A673 (cell line): ENCODE measurements around the gene P2RY6. TPM values are rescaled to one million over a fixed set of nuclear protein-coding genes. Genes with fewer than 3 reads are reported as not detected.

Experiments used
- BruUV-seq: library from RNA; stranded (reverse); fragments of 400-500 nt; replicated peaks from 2 replicates; lab custom pipeline; 2021; lab: Mats Ljungman, UMichigan
- CTCF ChIA-PET: fragments of 300-600 bp; sonication (Branson Sonifier 250); formaldehyde crosslinking; loops from one replicate; lab custom pipeline; 2022; ENCODE audit warnings: antibody characterized with exemption; lab: Charles Lee
- POLR2A ChIA-PET: fragments of 300-600 bp; sonication (Branson Sonifier 250); formaldehyde crosslinking; loops from one replicate; lab custom pipeline; 2022; ENCODE audit warnings: antibody characterized with exemption; ENCODE audit not compliant: low non-redundant PET; lab: Charles Lee
- DNase-seq: peaks from one replicate; pipeline ENCODE4 v3.0.0-alpha.2; 2015; ENCODE audit warnings: low spot score
- H3K27ac ChIP-seq: fragments of 200-600 bp; sonication (generic); 2 replicates; pipeline ENCODE4 v1.5.1; 2016; ENCODE audit warnings: mixed run types, low read depth, mild to moderate bottlenecking, mixed read lengths, antibody characterized with exemption, low read length; ENCODE audit not compliant: poor library complexity, severe bottlenecking
- H3K27me3 ChIP-seq: fragments of 200-600 bp; sonication (generic); replicated peaks from 2 replicates; pipeline ENCODE4 v1.6.1; 2017; ENCODE audit warnings: mixed run types, low read depth, mild to moderate bottlenecking, mixed read lengths, antibody characterized with exemption, low read length; ENCODE audit not compliant: insufficient read depth, poor library complexity
- H3K36me3 ChIP-seq: fragments of 200-600 bp; sonication (generic); 2 replicates; pipeline ENCODE4 v1.6.1; 2016; ENCODE audit warnings: mixed run types, mild to moderate bottlenecking, mixed read lengths, antibody characterized with exemption, low read length; ENCODE audit not compliant: insufficient read depth, poor library complexity, severe bottlenecking
- H3K4me1 ChIP-seq: fragments of 200-600 bp; sonication (generic); 2 replicates; pipeline ENCODE4 v1.6.1; 2017; ENCODE audit warnings: mixed run types, mild to moderate bottlenecking, mixed read lengths, antibody characterized with exemption, low read length; ENCODE audit not compliant: insufficient read depth, poor library complexity, severe bottlenecking
- H3K4me3 ChIP-seq: fragments of 200-600 bp; sonication (generic); 2 replicates; pipeline ENCODE4 v1.5.1; 2016; ENCODE audit warnings: low read depth, mixed run types, mild to moderate bottlenecking, mixed read lengths, low read length; ENCODE audit not compliant: poor library complexity, severe bottlenecking
- H3K9me3 ChIP-seq: fragments of 200-600 bp; sonication (generic); 2 replicates; pipeline ENCODE4 v1.6.1; 2016; ENCODE audit warnings: mixed run types, low read depth, mild to moderate bottlenecking, mixed read lengths, antibody characterized with exemption, low read length; ENCODE audit not compliant: poor library complexity, severe bottlenecking
- EZH2 ChIP-seq: fragments of 200-600 bp; sonication (generic); IDR thresholded peaks from 2 replicates; pipeline ENCODE4 v1.6.1; 2017; ENCODE audit warnings: borderline replicate concordance, low read depth, mild to moderate bottlenecking, mixed read lengths, antibody characterized with exemption, low read length; ENCODE audit not compliant: poor library complexity, severe bottlenecking
- intact Hi-C: fragments of 100-400 bp; cut with micrococcal nuclease; formaldehyde crosslinking; loops from one replicate; pipeline ENCODE4 v1.10.0; 2022; ENCODE audit not compliant: unreplicated experiment
- total RNA-seq: library from RNA; stranded (reverse); gene quantifications from 2 replicates; pipeline ENCODE4 v1.2.3, GENCODE V29; 2021
- TF ChIP-seq, protein P1 (sequence below): fragments of 300-800, 200-600 bp; sonication (generic); conservative IDR thresholded peaks from 2 replicates; pipeline ENCODE4 v1.5.1; 2017; ENCODE audit warnings: low read depth, mild to moderate bottlenecking, antibody characterized with exemption, low read length, moderate library complexity, mixed read lengths

P2RY6 gene
- total RNA-seq, 1 experiment from 2014 or later = 0.43 TPM

DNA sequence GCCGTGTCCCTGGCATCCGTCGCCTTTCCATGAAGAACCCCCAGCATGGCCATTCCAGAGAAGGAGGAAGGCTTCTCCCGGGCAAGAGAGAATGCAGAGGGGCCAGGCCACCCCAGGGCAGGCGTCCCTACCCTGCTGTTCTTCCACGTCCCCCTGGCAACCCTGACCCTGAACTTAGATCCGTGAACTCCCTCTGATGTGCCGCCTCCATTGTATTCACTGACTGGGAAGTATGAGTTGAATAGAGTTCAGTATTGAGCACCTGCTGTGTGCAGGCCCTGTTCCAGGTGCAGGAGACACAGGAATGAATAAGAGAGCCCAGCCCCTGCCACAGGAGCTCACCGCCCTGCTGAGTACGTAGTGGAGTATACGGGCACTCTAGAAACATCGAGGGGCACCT, 74.9 kb downstream of the P2RY6 start:
- Histone ChIP-seq H3K4me3 (no peak overlapping the region), H3K27ac (no peak overlapping the region), H3K4me1 (no peaks in the 10 kb centered on the region), H3K27me3 (no peaks in the 10 kb centered on the region), H3K9me3 (no peaks in the 10 kb centered on the region), H3K36me3 (no peaks in the 10 kb centered on the region)
- CTCF ChIA-PET = no interaction called here
- DNase-seq = no peak
- TF ChIP-seq, protein P1, sequence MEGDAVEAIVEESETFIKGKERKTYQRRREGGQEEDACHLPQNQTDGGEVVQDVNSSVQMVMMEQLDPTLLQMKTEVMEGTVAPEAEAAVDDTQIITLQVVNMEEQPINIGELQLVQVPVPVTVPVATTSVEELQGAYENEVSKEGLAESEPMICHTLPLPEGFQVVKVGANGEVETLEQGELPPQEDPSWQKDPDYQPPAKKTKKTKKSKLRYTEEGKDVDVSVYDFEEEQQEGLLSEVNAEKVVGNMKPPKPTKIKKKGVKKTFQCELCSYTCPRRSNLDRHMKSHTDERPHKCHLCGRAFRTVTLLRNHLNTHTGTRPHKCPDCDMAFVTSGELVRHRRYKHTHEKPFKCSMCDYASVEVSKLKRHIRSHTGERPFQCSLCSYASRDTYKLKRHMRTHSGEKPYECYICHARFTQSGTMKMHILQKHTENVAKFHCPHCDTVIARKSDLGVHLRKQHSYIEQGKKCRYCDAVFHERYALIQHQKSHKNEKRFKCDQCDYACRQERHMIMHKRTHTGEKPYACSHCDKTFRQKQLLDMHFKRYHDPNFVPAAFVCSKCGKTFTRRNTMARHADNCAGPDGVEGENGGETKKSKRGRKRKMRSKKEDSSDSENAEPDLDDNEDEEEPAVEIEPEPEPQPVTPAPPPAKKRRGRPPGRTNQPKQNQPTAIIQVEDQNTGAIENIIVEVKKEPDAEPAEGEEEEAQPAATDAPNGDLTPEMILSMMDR = no peak
- no peak for TF ChIP-seq EZH2
- intact Hi-C loops = no loop called here
- no TSS peak for BruUV-seq
- POLR2A ChIA-PET = no interaction called here

Other genes with a start within 250 kb of the P2RY6 start
- gene FCHSD2, start 130.0 kb upstream of the P2RY6 start, total RNA-seq = 40.0 and 44.7 TPM in 2 replicates
- not detected in 2 replicates for gene P2RY2, start 54.1 kb upstream of the P2RY6 start, total RNA-seq
- 24.0 and 32.0 TPM in 2 replicates for gene ARHGEF17, start 35.9 kb downstream of the P2RY6 start, total RNA-seq
- 16.2 and 20.9 TPM in 2 replicates for gene RELT, start 104.1 kb downstream of the P2RY6 start, total RNA-seq